Measurements from ENCODE around the gene PHF20.

GRCh38 chr20:35828434-35828833, 56.6 kb downstream of the PHF20 start:
- TF ChIP-seq, protein P1, sequence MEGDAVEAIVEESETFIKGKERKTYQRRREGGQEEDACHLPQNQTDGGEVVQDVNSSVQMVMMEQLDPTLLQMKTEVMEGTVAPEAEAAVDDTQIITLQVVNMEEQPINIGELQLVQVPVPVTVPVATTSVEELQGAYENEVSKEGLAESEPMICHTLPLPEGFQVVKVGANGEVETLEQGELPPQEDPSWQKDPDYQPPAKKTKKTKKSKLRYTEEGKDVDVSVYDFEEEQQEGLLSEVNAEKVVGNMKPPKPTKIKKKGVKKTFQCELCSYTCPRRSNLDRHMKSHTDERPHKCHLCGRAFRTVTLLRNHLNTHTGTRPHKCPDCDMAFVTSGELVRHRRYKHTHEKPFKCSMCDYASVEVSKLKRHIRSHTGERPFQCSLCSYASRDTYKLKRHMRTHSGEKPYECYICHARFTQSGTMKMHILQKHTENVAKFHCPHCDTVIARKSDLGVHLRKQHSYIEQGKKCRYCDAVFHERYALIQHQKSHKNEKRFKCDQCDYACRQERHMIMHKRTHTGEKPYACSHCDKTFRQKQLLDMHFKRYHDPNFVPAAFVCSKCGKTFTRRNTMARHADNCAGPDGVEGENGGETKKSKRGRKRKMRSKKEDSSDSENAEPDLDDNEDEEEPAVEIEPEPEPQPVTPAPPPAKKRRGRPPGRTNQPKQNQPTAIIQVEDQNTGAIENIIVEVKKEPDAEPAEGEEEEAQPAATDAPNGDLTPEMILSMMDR (conservative IDR thresholded peaks at IDR 0.05 in 1 of 2, IDR thresholded peaks at IDR 0.05 in 1 of 2; ENCODE audit: extremely low read depth in 1 of 2, insufficient read depth in 1 of 2, low read depth in 1 of 2, low read length in 2 of 2), result no peak
- no peak for TF ChIP-seq EZH2 (IDR thresholded peaks at IDR 0.05; ENCODE audit: borderline replicate concordance, low read length)
